GM19467 (cell line): ENCODE results near the gene B3GALT5.

ENCODE experiments used
- ATAC-seq: cut with Tn5 transposase; IDR thresholded peaks from one replicate; pipeline ENCODE4 v1.9.1; 2021; ENCODE audit warnings: mild to moderate bottlenecking, moderate library complexity; ENCODE audit not compliant: unreplicated experiment

The B3GALT5 gene

DNA sequence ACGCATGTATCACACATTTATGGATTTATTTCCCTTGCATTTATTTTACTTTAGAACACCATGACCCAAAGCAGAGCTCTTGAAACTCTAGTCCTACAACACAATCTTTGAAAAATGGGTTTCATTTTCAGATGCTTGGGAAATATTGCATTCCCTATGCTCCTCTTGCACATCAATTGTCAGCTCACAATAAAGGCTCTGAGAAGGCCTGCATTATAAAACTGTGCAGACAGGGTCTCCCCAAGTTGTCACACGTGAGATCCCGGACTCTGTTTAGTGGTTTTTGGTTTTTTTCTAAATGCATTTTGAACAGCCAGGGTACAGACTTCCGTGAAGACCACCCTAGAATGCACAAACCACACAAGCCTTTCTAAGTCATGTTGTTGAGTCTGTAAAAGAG, 9.9 kb upstream of the B3GALT5 start:
- no peak for ATAC-seq

DNA sequence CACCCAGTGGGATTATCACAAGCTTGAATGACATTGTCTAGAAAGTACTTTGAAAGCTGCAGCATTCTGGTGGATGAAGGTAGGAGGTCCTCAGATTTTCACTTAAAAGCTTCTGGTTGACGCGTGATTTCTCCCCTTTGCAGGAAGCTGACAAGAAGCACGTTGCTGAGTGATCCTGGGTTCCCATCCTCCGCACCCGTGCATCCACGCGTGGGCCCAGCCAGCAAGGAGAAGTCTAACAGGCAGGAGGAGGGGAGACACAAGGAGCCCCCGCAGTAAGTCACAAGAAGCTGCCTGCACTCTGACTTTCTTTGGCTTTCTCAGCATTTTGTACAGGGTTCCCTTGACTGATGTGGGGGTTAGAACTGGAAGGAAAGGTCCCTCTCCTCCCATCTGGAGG, 7.8 kb upstream of the B3GALT5 start:
- ATAC-seq = no peak

DNA sequence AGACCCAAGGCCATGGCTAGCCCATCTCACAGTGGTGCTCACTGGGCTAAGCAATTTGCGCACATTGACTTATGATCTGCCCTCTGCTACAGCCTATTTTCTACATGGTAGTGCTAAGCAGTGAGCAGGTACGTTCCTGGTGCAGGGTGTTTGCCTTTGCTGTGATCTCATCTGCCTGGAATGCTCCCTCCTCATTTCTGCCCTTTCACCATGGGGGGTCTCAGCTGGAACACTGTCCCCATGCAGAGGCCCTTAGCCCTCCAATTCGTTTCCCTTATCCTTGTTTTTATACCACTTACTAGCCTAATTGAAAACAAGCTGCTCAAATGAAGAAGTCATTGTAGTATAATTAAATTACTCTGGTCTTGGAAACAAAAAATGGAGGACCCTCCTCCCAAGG, 2.0 kb upstream of the B3GALT5 start:
- ATAC-seq = no peak

DNA sequence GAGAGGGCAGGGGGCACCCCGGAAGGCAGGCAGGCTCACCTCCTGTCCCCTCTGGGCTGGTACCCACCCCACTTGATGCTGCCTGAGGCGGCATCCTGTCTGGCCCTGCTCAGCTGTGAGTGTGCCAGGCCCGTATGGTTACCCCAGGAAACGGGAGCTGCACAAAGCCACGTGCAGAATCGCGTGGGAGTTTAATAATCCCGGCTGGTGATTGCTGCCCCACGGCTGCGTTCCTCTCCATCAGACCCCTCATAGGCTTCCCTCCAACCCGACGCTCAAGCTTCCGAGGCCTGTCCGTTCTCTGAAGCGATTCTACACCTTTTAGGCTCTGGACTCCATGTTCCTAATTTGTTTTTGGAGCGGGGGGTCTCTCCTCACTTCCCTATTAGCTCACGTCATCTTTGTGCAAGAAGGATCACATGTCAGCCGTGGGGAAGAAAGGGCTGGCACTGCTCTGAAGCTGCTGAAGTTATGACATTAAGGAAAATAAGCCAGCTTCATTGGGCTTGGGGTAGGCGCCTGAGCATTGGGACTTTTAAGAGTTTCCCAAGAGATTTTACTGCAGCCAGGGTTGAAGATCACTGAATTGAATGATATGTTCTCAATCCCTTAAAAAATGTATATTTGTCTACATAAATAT, 1.1 kb upstream of the B3GALT5 start:
- no peak for ATAC-seq

DNA sequence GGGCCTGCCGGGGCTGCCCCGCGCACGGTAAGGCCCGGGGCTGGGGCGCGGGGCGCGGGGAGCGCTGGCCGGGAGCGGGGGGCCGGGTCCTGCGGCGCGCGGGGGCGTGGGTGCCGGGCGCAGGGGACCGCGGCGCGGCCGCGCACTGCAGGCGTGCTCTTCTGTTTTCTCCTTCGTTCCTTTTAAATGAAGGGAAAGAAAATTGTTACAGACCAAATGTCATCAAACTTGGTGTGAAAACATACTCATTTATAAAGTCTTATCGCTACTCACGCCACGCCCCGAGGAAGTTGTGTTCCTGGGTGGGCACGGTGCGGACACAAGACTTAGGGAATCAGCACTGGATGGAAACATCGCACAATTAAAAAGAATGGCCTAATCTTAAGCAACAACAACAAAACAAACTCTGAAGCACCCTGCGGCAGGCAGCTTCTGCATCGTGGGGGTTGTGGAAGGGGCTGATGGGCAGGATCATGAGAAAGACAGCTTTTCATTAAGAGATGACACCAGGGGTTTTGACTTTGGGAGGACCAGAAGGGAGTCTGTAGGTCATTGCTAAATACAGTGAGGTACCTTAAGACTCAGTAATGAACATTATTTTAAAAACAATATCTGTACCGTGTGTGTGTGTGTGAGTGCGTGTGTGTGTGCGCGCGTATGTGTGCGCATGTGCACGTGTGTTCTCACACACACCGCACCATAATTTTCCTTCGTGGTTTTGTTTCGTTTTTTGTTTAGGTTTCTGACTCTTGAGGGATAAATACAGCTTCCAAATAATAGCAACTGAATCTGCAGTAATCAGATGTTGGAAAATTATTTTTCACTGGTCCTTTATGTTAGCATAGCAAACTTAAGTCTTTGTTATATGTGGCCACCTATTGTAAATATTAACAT, 548 bp downstream of the B3GALT5 start:
- no peak for ATAC-seq

DNA sequence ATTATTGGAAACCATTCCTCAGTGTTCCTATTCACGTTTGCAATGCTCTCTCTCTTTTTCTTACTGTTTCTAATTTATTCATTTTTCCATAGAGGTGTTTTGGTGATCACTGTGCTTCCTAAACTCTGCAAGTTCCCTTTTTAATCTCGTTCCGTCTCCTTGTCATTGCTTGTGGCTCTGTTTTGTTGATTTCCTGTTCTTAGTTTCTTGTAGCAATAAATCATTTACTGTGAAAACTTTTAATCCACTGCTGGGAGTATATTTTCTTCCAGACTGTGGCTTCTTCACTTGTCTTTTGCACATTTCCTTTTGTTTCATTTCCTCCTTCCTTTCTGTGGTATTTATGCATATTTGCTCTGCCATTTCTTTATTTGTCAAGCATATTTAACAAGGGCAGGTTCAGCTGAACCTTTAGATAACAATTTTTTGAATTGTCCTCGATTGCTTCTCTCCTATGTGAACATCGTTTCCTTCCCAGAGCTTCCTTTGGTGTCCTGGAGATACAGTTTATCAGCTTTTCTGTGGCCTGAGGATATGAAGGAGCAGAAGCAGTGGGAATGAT, 3.6 kb downstream of the B3GALT5 start:
- no peak for ATAC-seq

DNA sequence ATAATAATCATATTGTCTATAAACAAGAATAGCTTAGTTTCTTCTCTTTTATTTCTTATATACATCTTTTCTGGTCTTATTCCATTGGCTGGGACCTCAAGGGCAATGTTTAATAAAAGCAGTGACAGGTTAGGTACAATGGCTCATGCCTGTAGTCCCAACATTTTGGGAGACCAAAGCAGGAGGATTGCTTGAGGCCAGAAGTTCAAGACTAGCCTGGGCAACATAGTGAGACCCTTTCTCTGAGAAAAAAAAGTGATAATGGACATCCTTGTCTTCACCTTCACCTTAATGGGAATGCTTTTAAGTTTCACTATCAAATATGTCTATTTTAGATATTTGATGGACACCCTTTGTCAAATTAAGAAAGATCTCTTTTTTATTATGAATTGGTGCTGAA, 8.1 kb downstream of the B3GALT5 start:
- no peak for ATAC-seq

DNA sequence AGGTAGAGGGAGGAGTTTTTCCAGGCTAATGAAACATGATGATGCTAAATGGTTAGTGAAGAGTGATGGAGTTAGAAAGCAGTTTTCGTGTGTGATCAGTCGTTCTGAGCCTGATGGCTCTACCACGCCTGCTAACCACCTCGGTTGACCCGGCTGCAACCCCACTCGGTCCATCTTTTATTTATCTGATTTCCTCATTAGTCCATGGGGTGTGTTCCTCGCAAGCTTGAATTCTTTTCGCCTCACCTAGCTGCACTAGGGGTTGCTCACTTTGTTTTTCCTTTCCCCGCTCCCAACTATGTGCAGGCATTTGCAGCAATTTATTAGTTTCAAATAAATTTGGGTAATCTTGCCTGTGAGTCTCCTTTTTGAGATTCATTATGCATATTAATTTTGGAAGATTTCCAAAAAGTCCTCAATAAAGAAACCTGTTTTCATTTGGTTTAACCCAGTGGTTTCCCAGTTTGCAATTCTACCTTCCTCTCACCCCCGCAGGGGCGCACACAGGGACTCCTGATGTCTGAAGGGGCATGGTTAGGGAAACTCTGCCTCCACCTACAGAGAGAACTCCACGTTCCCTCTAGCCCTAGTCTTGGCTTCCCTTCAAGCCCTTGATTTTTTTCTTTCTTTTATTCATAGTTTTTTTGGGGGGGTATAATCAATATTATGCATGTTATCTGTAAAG, 12.6 kb downstream of the B3GALT5 start:
- no peak for ATAC-seq

DNA sequence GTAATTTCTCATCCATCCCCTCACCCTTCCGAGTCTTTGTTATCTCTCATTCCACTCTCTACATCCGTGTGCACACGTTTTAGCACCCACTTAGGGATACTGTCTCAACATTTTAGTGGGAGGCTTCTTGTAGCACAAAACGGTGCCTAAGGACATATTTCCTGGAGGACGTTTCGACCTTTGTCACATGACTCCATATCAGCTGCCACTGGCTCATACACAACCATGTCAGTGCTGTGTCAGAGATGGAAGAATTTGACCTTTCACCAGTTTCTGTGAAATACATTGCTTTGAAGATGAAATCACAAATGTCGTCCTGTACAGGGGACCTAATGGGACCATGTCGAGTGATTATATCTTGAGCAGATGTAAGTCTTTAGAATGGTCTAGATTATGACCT, 15.6 kb downstream of the B3GALT5 start:
- ATAC-seq = no peak

DNA sequence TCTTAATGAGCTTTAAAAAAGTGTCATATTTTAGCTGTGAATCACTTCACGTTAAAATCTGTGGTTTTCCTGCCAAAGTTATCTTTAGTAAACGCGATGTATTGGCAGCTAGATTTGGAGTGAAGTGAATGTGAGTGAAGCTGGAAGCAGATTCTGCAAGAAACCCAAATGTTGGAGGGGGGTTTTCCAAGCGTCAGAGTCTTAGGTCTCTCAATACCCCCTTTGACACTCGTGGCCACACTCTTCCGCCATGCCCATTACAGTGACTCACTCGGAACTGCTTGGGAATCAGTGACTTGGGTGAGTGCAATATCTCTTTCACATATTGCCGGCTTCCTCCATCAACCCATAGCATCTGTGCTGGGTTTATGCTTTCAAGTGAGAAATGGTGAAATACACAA, 17.5 kb downstream of the B3GALT5 start:
- ATAC-seq = no peak

DNA sequence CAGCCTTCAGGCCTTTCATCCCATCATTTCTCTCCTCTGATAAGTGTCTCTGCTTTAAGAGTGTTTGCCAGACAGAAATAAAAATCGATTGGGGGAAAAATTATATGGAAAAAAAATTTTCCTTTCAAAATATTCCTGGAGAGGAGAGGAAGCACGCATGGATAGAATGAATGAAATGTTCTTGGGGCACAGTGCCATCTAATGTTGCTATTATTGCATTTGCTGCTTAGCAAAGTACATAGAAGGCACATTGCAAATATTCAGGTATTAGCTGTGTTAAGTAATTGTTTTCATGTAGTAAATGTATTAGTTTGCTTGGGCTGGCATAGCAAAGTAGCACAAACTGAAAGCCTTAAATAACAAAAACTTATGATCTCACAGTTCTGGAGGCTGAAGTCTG, 18.1 kb downstream of the B3GALT5 start:
- no peak for ATAC-seq

DNA sequence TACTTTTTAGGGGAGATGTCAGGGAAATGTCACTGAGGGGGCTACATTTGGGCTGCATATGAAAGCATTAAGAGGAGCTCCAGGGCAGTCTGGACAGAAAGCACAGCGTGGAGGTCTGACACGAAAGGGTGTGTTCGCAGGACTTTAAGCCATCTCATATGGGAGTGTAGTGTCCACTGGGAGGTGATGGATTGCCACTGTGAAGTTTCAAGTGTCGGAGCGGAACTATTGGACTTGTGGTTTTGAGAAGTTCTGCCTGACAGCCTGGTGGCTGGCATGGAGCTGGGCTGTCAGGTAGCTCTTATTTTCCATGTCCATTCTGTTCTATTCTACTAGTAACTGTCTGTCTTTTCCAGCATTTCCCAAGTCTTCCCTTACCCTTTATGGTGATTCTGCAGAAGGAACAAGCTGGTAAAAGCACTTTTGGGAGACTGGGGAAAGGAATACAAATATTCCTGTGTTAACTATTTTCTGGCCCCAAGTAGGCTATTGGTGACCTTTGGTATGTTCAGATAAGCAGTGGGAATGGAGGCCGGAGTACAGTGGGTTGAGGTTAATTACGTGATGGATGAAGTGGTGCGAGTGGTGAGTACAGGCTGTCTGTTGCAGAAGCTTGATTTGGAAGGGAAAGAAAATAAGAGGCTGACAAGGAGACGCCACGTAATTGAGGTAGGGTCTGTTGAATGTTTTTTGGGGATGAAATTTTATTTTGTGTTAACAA, 19.3 kb downstream of the B3GALT5 start:
- no peak for ATAC-seq

DNA sequence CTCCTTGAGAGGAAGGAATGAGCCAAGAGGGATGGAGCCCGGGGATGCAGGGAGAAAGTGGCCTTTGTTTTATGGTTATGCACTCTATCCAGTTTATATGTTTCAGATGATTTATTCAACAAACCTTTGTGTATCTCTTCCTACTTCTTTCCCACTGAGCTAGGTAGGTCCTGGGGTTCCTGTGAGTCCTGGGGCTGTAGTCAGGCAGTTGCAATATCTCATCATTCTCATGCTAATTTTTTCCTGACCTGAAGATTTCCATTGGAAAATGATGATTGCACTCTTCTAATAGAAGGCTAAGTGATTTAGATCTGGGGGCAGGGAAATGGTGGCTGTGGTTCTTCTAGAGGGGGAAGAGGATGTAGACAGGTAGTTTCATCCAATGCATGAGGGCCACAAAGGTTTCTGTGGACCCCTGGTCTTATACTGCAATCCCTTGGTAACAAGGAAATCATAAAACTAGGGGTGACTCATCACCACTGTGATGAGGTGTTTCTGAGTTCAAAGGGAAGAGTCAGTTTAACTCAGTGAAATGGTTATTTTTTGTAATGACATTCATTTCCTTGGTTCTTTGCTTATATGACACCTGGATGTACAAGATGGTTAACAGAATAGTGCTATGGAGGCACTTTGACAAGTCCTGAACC, 20.2 kb downstream of the B3GALT5 start:
- ATAC-seq = no peak

DNA sequence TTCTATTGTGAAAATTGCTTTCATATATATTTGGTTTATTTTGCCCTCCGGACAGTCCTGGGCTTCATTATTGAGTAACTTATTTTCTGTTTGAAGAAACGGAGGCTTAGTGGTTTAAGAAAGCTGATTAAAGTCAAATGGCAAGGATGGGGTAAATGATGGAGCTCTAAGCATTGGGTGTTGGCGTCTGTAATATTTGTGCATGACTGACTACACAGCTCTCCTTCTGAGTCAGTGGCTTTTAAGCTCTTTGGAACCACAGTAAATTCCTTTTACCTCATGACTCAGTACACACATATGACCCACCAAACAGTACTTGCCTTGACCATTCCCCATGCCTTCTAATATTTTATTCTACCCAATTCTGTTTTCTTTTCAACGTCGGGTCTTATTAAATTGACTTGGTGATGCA, 21.0 kb downstream of the B3GALT5 start:
- ATAC-seq = no peak

DNA sequence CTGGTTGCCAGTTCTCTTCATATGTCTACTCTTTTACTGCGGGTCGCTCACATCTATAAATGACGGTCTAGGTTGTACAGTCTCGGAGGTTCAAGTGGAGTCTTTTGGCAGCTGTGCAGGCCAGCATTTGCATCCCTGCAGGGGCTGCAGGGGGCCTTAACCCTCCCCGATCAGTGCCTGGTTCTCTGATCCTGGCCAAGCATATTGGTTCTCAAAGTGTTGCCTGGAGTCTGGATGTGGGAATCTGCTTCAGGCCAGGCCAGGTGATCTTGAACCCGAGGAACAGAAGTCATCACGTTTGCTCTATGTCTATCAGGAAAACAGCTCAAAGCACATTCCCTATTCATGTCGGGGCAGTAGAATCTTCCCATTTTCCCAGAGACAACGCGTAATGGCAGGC, 21.8 kb downstream of the B3GALT5 start:
- ATAC-seq = no peak

DNA sequence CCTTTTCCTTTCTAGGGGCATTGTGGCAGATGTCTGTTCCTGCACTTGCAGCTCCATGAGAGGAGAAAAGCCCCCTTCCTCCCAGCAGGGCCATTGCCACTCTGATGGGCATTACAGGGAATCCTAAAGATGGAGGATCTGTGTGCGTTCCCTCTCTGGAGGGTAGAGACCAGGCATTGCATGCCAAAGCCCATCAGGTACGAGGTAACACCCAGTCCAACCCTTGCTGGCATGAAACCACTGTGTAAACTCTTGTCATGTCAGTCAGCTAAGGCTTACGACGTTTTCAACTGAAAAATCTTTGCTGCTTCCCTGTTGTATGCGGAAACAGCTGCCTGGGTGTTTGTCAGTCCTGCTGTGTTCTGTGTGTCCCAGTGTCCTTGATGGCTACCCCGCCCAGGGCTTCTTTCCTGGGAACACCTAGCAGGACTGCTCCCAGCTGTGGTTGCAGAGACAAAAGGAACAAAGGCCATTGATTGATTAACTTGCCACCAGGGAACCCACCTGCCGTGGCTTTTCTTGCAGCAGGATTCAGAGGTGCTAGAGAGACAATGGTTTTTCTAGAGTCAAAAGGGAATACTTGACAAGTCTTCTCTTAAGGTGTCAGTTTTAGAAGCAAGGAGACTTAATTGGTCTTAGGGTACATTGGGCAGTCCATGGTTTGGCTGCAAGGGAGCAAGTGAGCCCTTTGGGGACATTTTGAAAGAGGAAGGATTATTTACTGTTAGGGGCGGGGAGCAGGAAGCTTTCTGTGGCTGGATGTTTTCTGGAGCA, 24.6 kb downstream of the B3GALT5 start:
- no peak for ATAC-seq

DNA sequence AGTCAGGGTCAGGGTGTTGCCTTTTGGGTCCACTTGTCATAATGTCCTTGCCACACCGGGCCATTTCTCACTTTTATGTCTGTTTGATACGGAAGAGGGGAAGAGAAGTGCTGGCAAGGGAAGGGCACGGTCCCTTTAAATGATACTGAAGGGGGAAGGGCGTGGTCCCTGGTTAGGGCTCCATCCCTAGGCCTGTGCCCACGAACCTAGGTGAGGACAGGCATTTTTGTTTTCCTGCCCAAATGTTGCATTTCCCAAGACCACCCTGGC, 25.2 kb downstream of the B3GALT5 start:
- no peak for ATAC-seq

DNA sequence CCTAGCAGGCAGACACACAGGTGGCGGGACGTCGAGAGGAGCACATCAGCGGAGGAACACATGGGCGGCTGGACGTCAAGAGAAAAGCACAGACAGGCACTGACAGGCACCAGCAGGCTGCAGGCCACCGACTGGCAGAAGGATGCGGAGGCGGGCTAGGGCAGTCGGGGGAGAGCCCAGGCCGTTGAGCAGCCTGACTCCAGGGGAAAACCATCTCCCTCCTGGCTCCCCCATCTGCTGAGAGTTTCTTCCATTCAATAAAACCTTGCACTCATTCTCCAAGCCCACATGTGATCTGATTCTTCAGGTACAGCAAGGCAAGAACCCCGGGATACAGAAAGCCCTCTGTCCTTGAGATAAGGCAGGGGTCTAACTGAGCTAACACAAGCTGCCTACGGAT, 25.5 kb downstream of the B3GALT5 start:
- ATAC-seq = no peak

DNA sequence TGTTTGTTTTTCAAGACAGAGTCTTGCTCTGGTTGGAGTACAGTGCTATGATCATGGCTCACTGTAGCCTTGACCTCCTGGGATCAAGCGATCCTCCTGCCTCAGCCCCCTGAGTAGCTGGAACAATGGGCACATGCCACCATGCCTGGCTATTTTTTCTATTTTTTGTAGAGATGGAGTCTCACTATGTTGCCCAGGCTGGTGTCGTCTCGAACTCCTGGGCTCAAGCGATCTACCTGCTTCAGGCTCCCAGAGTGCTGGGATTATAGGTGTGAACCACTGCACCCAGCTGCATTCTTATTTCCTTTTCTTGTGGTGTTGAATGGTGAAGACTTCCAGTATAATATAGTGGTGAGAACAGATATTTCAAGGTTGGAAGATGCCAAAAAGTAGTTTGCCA, 28.0 kb downstream of the B3GALT5 start:
- ATAC-seq = no peak

DNA sequence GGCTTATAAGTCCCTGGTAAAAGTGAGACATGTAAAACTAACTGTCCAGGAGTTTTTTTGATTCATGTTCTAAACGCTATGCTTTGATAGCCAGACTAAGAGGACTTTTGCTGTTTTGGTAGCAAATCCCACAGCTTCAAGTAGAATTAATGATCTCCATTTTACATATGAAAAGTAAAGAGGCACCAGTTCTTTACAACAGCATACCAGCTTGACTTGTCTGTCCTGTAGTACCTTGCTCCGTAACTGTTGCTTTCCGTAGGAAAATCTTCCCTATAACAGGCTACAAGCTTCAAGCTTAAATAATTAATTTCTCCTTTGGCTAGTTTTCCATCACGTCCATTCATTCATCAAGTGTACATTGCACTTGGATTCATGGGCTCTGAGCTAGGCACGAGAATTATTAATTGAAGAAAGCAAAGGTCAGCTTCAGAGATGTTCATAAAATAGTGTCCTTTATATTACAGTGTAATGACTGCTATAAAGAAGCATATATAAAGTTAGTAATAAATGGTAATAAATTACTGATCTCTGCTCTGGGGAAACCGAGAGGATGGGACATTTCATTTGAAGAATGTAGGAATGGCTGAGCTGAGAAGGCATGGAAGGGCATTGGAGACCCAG, 29.2 kb downstream of the B3GALT5 start:
- no peak for ATAC-seq
